GM19328 (cell line): ENCODE measurements around the gene SHROOM4.

Experiments
- ATAC-seq: cut with Tn5 transposase; IDR thresholded peaks from one replicate; pipeline ENCODE4 v1.9.1; 2021; ENCODE audit warnings: mild to moderate bottlenecking, moderate library complexity; ENCODE audit not compliant: unreplicated experiment

Gene SHROOM4

DNA sequence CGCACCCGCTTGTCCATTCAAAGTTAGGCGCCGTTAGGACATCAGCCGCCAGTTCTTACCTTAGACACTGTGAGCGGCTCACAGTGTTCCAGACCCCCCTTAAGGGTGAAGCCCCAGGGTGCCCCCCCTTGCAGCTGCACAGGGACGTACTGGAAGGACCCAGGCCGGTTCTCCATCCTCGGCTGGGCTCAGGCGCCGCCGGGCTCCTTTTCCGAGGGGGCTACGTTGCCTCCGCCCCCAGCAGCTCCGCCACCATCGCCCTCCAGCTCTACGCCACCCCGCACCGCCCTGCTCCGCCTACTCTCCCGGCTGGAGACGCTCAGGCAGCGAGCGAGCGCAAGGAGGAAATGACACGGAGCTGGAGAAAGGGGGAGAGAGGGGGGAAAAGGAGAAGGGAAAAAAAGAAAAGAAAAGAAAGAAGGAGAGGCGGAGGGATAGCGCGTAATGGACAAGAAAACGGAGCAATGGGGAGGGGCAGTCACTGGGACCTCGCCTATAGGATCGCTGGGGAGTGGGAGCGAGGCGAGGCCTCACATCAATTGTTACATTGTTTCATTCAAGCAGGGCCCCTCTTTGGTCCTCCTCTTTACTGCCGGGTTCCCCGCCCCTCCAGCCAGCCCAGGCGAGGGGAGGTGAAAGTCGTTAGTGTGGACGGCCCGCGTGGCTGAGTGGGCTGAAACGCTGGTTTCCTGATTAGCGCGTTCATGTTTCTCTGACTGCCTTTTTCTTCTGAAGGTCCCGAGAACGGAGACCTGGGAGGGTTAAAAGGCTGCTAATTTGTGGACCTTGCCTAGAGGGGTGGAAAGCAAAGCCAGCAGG lies at the start of gene SHROOM4:
Gene SHROOM4, minus strand, starts transcription at position 352 of the 819 bp plus-strand sequence. Its CDS starts 176 bp downstream, at position 176.
- ATAC-seq: no peak

DNA sequence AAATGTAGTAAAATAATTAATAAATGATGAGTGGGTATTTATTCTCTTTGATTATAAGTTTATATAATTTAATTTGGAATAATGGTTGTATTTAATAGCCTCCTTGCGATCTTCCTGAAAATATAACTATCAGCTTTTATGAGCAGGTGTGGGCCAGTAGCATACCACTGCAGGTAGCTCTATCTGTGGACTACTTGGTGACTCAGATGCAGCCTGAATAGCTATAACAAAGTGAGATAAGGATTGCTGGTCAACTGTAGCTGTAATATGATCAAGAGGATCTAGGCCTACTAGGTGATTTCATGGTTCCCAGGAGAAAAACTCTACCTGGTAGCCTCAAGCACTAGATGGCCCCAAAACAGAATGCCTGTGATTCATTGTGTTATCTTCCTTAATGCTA lies 49.5 kb upstream of the SHROOM4 start:
- no peak for ATAC-seq

- ATAC-seq: no peak
Observed at GRCh38 chrX:50860518-50860917, 46.5 kb upstream of the SHROOM4 start.

DNA sequence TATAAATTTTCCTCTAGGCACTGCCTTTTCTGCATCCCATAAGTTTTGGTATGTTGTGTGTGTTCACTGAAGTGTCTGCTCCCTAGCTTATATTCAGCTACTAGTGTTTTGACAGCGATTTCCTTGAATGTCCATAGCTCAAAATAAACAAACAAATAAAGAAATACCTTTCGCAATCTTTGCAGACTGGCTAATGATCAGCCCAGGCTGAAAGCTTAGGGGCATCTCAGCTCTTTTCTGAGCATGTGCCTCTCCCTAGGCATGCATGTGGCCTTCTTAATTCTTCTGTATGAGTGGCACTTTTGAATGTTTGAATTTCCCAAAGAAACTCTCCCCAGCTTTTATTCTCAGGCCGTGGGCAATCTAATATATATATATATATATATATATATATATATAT lies 44.6 kb upstream of the SHROOM4 start:
- no peak for ATAC-seq

- no peak for ATAC-seq
Observed at GRCh38 chrX:50853399-50853798, 39.4 kb upstream of the SHROOM4 start.

DNA sequence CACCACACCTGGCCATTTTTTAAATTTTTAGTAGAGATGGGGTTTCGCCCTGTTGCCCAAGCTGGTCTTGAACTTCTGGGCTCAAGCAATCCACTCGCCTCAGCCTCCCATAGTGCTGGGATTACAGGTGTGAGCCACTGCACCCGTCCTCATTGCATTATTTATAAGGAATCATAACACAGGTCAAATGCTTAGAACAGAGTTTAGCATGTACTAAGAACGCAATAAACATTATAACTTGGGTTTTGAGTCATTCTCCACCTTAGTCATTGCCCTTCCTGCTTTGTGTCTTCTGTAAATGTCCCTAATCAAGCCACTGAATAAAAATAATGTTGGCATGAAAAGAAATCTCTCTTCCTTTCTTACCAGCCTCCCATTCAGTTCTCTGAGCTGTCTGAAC lies 38.5 kb upstream of the SHROOM4 start:
- ATAC-seq: no peak

DNA sequence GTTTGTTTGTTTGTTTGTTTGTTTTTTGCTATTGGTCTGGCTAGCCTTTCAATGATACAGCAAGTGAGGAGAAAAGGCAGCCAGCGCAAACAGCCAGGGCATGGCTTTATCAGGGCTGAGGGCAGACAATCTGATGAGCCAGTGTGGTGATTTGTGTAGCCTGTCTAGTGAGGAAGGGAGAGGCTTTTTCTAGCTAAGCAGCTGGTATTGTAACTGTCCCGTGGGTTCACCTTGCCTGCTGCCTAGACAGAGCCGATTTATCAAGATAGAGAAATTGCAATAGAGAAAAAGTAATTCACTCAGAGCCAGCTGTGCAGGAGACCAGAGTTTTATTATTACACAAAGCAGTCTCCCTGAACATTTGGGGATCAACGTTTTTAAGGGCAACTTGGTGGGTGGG lies 28.2 kb upstream of the SHROOM4 start:
- ATAC-seq: no peak

GRCh38 chrX:50839730-50840129 lies 25.7 kb upstream of the SHROOM4 start:
- ATAC-seq: no peak

DNA sequence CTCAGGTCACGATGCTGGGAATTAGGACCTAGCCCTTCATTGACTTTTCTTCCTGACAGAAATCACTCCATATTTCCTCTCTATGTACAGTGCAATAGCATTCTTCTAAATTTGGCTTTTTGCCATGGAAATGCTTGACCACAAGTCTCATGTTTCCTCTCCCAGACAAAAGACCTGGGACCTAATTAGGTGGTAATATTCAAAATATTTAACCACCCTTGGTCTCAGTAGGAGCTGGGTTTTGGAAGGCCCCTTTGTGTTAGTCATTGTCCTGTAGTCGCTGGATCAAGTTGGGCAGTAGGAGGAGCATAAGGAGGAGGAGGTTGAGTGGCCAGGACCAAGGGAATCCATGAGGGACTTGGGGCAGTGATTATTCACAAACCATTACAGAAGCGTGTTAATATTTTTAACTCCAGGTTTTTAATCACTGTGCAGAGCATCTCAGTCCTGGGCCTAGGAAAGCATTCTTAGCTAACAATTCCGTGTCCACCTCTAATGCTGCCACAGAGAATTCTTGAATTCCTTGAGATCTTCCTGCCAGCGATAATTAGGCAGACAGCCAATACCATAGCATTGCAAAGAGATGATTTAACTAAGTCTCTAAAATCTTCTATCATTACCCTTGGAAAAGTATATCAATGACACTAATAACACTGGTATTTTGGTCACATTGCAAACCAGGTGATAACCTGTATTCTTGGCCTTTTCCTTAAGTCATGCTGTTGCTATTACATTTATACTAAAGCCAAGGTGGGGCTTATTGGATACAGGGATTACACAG lies 25.0 kb upstream of the SHROOM4 start:
- no peak for ATAC-seq

DNA sequence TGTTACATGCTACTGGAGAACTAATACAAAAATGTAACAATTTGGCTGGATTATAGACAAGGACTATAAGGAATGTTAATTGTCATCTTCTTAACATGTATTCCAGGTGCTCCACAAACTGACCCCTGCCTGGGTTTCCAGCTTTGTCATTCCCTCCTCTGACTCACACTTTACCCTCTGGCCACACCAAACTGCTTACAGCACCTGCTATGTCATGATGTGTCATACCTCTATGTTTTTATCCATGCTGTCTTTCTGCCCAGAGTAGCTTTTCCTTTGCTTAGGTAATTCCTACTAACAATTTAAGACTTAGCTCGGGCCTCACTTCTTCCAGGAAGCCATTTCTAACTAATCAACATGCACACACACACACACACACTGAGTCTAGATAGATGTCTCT lies 14.0 kb upstream of the SHROOM4 start:
- no peak for ATAC-seq

DNA sequence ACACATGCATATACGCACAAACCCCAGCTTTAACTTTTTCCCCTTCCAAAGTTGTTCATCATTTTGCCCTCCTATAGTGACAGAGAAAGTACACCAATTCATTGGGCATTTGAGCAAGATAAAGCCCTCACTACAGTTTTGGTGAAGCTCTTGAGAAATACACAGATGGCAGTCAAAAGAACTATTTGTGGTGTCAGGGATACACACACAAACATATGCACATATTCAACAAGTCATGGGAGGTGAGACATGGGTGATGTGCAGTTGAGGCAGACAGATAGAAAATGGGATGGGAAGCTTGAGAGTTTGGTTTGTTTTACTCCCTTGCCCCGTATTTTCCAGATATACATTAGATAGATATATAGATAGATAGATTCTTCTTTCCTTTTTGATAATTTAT lies 11.8 kb upstream of the SHROOM4 start:
- no peak for ATAC-seq

- ATAC-seq: no peak
Observed at GRCh38 chrX:50818986-50819385, 5.0 kb upstream of the SHROOM4 start.

DNA sequence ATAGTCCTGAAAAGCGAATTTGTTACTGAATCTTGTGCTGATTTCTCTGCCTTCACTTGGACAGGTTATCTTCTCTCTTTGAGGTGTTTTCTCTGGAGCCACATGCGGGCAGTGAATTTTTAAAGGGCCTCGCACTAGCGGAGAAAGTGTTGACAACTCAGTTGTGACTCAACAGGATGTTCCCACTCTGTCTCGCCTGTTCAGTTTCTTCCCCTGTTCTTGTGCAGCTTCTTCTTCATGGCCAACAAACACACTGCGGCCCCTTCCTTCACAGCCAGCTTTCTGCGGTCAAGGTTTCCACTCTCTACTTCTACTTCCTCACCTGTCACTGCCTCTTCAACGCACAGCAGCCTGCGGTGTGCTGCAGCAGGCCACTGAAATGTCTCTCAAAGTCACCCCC lies 1.1 kb upstream of the SHROOM4 start:
- no peak for ATAC-seq

GRCh38 chrX:50814701-50815100 lies 707 bp upstream of the SHROOM4 start:
- ATAC-seq: no peak

GRCh38 chrX:50812995-50813842 lies 775 bp downstream of the SHROOM4 start:
- no peak for ATAC-seq

- ATAC-seq: no peak
Observed at GRCh38 chrX:50805276-50805675, 8.7 kb downstream of the SHROOM4 start.

DNA sequence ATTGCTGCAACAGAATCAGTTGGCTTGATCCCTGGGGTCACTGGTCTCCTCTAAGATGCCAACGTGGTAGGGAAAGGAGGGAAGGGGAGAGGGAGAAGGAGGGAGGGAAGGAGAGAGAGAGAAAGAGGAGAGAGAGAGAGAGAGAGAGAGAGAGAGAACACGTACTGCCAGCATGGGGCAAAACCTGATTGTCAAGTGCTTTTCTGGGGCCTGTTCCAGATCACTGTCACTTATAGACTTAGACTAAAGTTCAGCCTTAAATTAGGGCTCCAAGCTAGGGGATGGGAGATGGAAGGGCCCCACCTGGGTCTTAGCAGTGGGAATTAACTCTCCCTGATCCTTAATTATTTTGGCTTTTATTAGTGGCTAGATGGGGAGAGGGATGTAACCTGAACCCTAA lies 12.9 kb downstream of the SHROOM4 start:
- ATAC-seq: no peak

DNA sequence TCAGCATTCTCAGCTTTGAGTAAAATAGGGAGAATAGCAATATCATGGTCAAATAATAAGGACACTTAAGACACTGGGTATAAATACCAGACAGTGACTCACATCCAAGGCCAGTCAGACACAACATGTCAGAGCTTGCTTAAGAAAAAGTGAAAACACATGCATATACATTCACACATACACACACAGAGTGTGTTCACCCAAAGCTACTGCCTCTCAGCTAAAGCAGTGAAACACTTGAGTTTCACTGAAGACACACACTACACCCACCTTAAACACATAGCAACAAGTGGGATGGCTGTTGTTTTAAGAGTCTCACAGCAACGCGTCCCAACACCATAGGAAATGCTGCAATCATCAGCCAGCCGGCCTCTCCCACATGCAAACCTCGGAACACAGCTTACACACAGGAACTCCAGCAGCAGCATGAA lies 14.4 kb downstream of the SHROOM4 start:
- ATAC-seq: no peak

DNA sequence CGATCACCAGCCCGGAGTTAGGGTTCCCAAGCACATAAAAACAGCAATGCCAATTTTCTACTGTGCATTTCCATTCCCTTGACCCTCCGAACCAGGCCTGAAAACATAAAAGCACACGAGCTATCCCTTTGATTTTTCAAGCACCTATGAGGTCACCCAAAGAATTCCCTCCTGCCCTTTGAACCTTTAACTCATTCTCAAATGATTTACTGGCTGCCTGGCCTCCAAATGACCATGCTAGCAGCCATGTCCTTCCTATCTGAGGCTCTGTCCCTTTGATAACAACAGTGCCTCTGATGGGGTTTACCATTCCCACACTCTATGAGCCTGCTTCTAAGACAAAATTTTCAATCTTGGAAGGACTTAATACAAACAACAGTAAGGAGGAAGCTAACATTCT lies 15.2 kb downstream of the SHROOM4 start:
- ATAC-seq: no peak

- ATAC-seq: no peak
Observed at GRCh38 chrX:50787099-50787498, 26.9 kb downstream of the SHROOM4 start.

DNA sequence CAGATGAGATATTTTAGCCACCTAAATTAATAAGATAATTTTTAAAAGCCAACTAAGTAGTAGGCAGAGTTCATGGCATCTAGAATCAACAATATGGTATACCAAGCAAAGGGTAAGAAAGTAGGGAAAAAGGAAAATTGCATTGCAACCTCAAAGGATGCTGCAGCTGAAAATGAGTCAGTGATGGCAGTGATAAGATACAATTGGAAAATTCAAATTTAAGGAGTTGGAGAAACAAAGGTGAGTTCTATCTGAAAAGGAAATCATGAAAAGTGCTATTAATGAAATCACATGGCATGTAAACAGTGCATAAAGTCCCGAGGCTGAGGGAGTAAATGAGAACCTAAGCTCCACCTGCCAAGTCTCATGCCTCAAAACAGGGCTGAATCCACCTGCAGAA lies 33.9 kb downstream of the SHROOM4 start:
- no peak for ATAC-seq
